GM21360 (cell line): ENCODE data around the gene SLC2A2.

Experiments used
- ATAC-seq: cut with Tn5 transposase; IDR thresholded peaks from one replicate; pipeline ENCODE4 v1.9.1; 2021; ENCODE audit warnings: mild to moderate bottlenecking, moderate library complexity; ENCODE audit not compliant: unreplicated experiment

SLC2A2 gene

DNA sequence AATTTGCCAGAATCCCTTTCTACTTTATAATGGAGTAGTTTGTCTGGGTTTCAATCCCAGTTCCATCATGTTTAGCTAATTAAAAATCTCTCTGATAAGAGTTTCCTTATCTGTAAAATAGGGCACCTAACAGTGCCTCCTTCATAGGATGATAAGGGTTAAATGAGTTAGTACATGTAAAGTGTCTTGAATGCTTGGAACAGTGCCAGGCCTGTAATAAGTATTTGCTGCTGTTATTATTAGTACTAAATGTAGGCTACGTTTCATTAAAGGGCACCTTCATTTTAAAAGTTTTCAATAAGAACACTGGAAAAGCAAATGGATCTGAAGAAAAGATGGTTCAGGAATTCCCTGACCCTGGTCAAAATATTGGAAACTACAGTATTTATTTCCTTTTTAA is 11.8 kb upstream of the SLC2A2 start:
- ATAC-seq, result no peak

DNA sequence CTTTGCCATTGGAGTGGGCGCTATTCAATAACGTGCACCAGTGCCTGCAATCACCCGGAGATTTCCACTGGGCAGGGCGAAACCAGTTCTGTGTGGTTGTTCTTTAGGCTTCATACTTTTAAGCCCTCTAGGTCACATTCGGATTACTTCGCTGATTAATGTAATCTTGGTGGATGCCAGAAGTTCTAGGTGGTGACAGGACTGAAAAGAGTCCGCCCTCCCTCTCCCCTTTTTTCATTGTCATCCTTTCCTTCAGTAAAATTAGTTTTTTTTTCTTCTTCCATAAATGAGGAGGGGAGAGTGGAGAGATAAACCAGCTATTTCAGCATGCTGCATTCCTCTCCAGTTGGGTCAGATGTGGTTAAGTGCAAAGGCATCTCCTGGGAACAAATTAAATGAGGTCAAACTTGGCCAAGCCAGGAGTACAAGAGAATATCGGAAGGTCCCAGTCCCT is 2.3 kb upstream of the SLC2A2 start:
- no peak for ATAC-seq

DNA sequence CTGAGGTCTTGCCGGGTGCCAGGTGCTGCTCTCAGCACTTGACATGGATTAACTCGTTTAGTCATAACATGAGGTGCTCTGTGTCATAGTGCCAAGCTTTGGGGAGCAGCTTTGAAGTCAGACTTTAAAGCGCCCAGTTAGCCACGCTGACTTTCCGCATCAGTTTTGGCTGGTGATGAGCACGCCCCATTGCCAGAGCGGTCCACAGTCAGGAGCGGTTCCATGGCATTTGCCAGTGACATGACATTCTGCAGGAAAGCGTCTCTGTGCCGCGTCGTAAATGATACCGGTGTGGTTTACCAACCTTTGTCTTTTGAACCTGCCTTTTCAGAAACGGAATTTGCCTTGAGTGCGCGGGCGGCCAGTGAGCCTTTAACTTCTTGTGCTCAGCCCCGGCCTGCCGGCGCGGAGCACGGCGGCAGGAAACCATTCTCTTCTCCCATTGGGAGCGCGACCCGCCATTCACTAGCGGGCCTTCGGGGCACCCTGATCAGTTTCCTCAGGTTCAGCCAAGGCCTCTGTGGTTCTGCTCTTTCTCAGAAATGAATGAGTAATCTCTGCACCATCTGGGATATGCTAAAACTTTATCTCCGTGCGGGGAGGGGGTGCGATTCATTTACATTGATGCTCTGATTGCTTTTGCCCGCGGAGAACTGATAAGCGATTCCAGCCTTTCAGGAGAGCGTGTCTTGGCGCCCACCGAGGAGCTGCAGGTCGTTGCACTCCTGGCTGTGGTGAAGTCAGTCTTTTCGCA is 1.7 kb upstream of the SLC2A2 start:
- no peak for ATAC-seq

DNA sequence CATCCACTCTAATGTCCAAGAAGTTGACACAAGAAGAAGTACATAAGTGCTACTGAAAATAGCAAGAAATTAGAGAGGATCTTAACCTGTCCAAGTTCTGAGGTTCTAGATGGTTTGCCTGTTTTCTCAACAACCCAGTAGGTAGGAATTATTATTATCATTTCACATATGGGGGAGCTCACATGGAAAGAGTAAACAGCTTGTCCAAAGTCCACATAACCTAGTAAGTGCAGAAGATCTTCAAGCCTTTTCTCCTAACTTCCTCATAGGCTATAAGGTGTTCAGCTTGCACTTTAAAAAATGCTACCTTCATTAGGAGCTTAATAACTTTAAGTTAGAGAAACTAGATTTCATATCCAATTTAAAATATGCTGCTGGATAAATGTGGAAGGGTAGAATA is 3.0 kb downstream of the SLC2A2 start:
- ATAC-seq, result no peak

DNA sequence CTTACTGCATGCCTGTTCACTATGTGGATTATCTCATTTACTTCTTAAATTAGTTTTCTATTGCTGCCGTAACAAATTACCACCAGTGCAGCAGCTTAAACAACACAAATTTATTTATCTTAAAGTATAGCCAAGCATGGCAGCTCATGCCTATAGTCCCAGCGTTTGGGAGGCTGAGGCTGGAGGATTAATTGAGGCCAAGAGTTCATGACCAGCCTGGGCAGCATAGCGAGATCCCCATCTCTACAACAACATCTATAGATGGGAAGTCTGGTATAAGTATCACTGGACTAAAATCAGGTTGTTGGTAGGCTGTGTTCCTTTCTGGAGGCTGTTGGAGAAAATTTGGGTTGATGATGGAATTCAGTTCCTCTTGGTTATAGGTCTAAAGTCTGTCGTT is 5.1 kb downstream of the SLC2A2 start:
- no peak for ATAC-seq

DNA sequence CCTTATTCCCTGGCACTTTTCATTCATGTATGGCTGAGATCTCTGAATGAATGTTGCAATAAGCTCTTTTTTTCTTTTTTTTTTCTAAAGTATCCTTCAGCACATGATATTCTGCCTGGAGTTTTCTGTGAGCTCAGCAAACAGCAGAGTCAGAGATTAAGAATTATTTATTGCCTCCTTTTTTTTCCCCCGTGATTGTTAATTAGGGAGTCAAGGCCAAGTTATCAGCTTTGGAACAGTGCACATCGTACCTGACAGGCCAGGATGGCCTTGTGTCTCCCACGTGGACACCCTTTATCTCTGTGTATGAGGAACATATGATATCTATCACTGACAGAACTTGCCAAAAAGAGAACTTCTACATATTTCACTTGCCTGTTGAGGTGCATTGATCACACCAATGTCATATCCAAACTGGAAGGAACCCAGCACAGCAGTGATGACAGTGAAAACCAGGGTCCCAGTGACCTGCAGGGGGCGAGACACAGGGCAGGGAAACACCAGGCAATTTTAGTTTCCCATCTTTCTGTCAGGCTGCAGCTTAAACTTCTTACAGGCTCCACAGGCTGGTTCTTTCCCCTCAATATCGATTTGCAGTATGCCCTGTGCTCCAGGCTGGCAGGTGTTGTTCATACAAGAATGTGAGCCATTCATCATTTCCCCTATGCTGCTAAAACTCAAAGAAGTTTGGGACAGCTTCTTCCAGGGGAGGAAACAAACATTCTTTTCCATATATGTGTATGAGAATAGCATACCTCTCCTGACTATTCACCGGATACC is 8.2 kb downstream of the SLC2A2 start:
- ATAC-seq, result no peak

DNA sequence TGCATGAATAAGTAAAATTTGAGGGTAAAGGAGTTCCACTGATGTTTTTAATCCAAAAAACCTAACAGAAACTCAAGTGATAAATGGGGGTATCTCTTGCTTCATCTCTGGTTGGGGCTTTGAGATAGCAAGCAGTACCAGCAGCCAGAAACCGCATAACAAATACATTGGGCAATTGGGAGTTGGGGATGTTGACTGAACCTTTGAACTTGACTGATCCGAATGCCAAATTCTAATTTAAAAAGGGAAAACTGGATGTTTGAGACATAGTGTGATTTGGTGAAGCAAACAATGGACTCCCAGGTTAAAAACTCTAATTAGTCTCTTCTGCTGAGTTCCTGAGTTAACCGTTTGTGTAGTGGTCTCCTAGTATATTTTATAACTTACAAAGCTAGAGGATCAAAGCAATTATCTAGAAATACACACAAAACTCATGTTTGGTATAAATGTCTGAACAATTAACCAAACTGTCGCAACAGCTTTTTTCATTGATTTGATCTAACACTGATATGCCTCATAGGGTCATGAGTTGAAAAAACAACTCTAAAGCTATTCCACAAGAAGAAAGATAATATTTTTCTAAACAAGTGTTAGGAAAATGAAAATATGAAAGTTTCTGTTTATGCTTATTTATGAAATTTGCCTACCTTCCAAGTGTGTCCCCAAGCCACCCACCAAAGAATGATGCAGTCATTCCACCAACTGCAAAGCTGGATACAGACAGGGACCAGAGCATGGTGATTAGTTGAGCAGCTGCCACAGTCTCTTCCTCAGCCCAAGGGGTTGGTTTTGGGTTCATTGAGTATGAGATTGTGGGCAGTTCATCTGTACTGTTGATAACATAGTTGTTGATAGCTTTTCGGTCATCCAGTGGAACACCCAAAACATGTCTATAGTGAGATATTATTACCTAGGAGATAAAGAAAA is 12.4 kb downstream of the SLC2A2 start:
- ATAC-seq, result no peak

DNA sequence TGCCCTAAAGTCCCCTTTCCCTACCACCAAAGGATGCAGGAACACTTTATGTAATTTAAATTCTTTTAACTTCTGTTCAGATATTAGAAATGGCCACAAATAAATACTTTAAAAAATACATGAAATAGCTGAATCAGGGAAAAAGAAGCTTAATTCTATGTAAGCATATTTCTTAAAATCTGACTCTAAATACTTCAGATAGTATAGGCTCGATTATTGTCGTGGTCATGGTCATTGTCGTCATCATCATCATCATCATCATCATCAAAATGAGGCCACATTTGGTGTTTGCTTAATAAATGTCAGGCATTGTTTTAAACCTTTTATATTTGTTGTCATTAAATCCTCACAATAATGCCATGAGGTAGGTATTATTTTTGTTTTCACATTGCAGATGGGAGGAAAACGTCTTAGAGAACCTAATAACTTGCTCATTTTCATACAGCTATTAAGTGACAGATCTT is 14.6 kb downstream of the SLC2A2 start:
- no peak for ATAC-seq

DNA sequence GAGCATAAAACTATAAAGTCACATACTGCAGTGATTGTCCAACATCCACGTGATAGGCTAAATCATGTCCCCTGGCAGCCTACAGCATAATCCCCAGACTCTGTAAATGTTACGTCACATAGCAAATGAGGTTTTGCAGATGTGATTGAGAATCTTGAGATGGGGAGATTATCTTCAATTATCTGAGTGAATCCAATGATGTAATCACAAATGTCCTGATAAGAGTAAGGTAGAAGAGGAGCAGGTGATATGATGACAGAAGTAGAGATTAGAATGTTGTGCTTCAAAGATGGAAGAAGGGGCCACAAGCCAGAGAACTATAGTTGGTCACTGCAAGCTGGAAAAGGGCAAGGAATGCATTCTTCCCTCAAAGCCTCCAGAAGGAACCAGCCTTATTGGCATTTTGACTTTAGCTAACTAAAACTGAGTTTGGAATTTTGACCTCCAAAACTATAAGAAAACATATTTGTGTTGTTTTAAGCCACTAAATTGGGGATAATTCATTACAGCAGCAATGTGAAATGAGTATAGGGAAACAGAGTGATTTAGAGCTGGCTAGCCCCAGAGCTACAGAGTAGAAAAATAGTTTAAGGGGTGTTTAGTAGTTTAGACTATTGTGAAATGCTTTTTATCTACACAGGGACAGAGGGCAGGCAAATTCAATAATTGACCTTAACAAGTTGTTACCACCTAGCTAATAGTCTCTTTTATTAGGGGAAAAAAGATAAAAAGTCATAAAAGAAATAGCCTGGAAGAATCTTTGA is 15.2 kb downstream of the SLC2A2 start:
- no peak for ATAC-seq

DNA sequence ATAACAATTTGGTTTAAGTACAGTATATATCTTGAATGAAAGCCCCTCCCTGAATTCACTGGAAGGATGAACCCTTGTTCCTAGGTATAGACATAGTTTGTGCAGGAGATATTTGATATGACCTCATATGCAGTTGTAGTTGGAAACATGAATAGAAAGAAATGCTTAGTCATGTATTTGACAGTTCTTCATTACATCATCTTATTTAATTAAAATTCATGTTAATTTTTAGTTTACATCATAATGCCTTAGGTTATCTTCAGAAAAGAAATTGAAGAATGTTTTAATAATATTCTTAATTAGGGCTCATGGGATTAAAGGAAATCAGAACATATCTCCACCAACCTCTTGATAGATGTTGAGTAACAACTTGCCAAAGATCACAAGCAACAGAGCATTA is 19.2 kb downstream of the SLC2A2 start:
- ATAC-seq, result no peak

DNA sequence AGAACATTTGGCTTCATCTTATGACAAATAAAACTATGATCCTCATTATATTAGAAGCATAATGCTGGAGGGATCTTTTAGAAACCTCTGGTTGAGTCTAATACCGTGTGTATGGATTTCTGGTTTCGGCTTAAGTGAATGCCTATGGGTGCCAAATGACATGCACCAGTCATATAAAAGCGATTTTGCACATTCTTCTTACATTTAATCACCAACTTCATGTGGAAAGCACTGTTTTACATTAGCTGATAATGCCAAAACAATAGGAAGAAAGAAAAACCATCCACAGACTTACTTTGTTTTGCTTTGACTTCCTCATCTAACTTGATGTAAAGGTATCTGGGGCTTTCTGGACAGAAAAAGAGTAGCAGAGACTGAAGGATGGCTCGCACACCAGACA is 20.9 kb downstream of the SLC2A2 start:
- no peak for ATAC-seq

DNA sequence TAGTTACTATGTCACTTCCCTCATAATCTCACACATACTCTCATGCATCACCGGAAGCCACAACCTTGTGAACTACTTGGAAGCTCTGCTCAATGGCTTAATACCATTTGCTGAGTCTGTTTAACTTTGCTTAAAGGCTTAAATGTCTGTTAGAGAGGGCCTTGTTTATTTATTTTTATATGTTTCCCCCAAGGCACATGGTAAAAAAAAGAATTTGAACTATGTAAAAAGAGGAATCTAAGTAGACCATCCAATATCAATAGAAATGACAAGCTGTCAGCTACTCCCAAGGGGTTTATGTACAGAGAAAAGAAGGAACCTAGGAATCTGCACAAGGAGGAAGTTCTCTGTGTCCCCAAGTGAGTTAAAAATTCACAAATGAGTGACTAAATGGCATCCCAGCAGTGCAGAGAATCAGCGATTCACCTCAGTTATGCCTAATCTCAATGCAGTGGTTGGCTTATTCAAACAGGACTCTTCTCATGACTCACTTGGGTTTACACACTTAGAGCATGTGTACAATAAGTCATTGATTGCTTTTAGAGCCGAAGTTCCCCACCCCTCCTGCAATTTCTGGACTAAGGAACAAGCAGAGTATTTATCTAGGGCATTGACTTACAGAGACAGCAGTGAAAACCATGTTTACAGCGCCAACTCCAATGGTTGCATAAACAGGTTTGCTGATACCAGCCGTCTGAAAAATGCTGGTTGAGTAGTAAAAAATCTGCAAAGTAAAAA is 24.4 kb downstream of the SLC2A2 start:
- ATAC-seq, result no peak

DNA sequence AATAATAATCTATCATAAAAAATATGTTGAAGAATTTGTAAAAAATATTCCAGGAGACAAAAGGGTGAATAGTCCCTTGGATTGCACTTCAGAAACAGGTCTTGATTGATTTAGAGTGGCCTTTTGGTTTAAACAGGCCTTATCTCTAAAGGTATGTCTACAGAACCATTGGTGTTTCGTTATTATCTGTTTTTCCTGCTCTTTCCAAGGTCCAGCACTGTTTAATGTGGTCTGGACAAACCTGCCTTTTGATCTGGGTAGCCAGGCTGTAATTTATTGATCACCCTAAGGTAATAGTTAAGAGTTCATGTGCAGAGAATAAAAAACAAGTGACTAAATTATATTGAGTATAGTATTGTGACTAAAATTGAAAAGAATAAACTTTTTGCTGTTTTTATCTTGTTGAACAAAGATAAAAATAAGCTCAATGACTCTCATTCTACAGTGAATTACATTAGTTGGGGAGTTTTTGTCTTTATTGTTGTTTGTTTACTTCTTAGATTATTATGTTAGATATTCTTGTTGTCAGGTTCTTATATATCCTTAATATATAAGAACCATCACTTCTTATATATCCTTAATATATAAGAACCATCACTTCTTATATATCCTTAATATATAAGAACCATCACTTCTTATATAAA is 25.1 kb downstream of the SLC2A2 start:
- no peak for ATAC-seq

DNA sequence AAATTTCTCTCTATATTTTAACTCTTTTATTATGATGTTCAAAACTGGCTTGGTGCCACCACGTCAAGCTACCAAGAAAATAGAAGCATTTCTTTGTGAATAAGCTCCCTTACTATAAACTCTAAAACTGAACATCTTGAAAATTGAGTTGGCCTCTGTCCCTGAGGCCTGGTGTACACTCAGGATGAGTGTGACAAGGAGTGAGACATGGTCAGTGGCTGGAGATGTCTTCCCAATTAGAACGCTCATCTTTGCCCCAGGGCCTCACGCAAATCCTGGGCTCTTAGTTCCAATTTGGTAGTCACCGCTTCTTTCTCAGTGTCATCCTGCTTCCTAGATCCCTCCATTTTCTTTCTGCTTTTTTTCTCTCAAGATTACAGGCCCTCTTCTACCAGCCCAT is 26.2 kb downstream of the SLC2A2 start:
- ATAC-seq, result no peak

DNA sequence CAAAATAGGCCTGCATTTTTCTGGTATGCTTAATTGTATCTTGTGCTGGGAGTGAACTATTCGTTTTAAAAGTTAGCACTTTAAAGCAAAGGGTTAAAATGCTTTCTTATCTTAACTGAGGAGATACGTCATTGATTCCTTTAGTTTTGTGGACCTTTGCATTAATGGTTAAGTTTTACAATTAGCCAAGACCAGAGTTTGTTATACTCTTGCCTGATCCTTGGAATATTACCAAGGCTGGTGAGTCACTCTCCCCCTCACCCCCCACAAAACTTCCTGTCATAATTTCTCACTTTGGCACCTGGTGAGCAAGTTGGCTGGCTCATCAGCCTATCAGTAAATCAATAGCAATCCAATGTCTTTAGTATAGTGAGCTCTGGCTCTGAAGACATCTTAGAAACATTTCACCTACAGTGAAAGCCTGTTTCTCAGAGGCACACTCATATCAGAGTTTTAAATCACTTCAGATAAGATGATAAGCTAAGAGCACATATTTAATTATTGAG is 26.7 kb downstream of the SLC2A2 start:
- ATAC-seq, result no peak

DNA sequence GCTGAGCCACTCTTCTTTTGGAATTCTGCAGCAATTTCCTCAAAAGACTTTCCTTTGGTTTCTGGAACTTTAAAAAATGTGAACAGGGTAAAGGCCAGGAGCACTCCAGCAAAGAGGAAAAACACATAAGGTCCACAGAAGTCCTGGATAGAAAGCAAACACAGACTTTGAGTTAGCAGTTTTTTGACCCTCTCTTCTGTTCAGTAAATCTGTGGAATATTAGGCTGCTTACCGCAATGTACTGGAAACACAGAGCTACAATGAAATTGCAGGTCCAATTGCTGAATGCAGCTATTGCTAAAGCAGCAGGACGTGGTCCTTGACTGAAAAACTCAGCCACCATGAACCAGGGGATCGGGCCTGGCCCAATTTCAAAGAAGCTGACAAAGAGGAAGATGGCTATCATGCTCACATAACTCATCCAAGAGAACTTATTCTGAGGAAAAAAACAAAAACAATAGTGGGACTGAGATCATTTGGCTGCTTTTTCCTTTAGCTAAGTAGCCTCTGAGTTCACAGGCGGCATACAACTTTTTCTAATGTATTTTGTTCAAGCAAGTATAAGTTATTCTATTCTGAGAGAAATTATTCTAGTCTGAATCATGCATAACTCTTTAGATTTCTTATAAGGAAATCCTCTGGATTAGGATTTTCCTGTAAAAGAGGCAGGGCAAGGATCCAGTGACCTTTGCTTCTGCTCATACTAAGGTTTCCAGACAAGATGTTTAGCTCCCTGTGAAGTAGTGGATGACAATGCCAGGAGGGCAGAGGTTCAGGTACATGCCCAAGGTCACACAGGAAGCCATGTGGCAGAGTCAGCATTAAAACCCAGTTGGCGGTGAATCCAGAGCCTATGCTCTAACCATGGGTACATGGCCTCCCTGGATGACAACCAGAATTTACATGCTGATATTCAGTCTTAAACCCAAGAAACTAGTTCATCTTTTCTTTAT is 28.3 kb downstream of the SLC2A2 start:
- no peak for ATAC-seq

DNA sequence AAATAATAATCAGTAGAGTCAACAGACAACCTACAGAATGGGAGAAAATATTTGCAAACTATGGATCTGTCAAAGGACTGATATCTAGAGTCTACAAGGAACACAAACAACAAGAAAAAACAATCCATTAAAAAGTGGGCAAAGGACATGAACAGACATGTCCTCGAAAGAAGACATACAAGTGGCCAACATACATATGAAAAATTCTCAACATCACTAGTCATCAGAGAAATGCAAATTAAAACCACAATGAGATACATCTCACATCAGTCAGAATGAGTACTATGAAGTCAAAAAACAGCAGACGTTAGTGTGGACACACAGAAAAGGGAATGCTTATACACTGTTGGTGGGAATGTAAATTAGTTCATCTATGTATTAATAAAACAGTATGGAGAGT is 33.7 kb downstream of the SLC2A2 start:
- no peak for ATAC-seq

DNA sequence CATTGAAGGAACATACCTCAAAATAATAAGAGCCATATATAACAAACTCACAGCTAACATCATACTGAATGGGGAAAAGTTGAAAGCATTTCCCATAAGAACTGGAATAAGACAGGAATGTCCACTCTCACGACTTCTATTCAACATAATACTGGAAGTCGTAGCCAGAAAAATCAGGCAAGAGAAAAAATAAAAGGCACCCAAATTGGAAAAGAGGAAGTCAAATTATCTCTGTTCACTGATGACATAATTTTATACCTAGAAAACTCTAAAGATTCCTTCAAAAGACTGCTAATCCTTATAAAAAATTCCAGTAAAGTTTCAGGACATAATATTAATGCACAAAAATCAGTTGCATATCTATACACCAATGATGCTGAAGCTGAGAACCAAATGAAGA is 34.9 kb downstream of the SLC2A2 start:
- ATAC-seq, result no peak
